MV-4-11 (cell line): ENCODE data around the gene FAM20A.

ENCODE experiments used
- DNase-seq: peaks from one replicate; lab custom pipeline; 2025; lab: John Stamatoyannopoulos, UW

Gene FAM20A

DNA sequence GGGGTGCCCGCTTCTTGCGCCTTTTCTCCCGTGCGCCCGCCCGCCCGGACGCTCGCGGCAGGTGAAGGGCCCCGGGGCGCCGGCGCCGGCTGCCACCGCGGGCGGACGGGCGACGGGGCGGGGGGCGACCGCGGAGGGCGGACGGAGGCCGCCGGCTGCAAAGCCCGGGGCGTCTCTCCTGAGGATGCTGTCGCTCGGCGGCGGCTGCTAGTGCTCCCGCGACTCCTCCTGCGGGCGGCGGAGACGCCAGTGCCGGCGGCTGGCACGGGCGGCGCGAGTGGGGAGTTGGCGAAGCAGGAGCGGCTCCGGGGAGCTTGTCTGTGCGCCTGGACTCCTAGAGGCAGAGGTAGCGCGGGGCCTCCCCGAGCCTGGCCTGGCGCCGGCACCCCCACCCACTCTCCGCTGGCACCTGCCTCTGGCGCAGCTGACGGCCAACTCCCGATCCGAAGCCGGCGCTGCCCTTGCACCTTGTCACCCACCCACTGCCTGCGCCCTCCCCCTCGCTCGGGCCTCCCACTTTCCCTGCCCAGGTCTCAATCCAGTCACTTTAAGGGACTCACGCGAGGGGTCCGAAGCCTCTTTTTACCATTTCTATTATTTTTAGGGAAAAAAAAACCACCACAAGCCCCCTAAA lies at the start of gene FAM20A:
Gene FAM20A (minus strand): TSS at position 437 of the 634 bp plus-strand sequence. CDS start 701 bp downstream, outside the sequence.
- no peak for DNase-seq

- no peak for DNase-seq
Measured at GRCh38 chr17:68649324-68649723, 48.2 kb upstream of the FAM20A start.

DNA sequence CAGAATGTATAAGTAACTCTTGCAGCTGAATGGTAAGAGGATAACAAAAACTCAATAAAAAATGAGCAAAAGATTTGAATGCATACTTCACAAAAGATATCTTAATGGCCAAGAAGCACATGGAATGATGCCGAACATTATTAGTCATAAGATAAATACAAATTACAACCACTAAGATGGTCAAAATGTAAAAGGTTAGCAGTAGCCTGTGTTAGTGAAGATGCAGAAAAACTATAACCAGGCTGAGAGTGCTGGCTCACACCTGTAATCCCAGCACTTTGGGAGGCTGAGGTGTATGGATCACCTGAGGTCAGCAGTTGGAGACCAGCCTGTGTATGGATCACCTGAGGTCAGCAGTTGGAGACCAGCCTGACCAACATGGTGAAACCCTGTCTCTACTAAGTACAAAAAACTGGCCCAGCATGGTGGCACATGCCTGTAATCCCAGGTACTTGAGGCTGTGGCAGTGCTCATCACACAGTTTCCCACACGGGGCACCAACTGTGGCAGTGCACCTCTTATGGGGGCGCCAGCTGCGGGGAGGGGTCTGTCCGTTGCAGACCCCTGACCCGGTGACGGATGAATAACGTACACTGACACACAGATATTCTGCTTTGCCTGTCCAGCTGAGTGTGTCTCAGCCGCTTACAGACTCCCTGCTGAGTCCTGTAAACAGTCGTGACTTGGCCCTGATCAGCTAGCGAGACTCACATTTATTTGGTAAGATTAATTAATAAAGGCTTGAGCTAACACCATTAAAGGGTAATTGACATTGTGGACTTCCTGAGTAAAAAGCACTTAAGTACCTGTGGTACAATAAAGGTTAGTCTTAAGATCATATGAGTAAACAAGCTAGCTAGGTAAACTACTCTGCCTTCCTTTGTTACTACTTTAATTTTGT lies 45.7 kb upstream of the FAM20A start:
- DNase-seq: no peak

GRCh38 chr17:68642118-68642412 lies 40.9 kb upstream of the FAM20A start:
- DNase-seq: no peak

DNA sequence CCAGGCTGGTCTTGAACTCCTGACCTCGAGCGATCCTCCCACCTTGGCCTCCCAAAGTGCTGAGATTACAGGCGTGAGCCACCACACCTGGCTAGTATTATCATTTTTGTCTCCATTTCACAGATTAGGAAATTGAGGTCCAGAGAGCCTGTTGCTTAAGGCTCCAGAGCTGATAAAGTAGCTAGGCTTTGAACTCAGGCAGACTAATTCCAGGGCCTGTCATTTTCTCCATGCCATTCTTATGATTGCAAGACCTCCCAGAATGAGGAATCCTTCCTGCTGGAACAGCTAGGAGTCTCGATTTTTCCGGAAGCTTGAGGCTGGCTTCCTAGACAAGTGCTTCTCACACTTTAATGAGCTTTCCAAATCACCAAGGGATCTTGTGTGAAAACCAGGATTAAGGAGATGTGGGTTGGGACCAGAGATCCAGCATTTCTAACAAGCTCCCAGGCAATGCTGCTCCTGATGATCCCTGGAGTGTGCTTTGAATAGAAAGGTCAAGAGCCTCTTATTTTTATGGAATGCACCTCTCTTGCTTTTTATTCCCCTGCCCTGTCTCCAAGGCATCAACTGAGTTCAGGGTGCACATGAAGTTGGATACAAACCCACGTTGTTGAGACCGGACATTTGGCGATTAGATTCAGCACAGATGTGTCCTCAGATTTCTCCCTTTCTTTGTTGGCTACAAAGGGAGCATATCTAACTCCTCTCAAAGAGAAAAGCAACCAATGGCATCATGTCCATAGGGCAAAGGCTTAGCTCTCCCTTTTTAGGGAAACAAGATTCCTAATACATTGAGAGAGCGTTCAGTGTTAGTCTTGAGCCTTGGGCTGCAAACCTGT lies 40.3 kb upstream of the FAM20A start:
- DNase-seq: no peak

- DNase-seq: no peak
Measured at GRCh38 chr17:68640242-68640989, 39.2 kb upstream of the FAM20A start.

DNA sequence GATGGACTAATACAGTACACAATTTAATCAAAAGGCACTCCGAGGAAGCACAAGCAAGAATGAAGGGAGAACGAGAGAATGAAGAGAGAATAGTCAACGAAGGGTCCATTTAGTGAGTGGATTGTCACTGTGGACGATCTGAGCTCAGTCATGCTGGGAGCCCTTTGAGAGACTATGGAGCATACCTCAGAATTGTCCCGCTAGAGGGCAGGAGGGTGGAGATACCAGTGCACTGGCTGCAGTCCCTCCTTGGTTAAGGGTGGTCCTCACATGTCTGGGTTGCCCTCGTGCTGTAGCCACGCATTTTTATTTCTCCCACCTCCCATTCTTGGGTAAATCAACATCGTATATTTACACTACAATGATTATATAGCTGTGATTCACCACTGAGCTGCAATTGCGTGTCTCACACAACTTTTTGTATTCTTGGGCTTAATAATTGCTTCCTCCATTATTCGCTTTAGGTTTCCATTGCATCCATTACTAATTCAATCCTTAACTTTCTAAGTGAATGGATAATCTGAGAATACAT lies 33.2 kb upstream of the FAM20A start:
- no peak for DNase-seq

DNA sequence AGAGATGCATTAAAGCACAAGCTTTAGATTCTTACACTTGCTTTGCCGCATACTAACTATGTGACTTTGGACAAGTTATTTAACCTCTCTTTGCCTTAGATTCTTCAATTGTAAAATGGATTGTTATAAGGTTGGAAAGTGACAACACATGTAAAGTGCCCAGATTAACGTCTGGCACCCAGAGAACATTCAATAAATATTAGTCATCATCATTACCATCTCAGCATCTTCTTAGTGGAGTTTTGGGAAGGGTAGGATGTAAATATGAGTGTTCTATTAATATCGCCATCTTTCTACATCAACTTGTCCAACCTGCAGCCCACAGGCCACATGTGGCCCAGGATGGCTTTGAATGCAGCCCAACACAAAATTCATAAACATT lies 27.4 kb upstream of the FAM20A start:
- DNase-seq: no peak

DNA sequence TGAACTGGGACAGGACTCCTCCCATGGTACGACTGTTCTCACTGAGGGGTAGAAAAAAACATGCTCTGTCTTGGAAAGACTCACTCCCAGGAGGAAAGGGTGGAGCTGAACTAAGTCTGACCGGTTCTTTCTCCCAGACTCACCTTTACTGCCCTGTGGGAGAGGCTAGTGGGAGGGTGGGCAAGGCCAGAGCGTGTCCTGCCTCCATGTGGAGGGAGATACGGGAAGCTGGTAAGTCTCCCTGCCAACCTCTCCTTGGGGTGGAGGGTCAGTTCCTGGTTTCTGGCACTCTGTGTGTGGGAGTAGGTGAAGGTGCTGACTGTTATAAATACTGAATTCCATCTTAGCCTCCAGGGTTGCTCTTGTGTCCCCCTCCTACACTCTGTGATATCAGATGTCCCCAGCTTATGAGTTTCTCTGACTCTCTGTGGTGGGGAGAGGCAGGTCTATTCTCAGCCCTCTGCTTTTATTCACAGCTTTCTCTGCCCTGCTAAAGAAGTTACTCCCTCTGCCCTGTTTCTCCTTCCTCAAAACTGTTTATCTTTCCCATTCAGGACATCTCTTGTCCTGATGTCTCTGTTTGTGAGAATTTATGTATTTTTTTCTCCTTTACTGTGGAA lies 26.9 kb upstream of the FAM20A start:
- no peak for DNase-seq

- DNase-seq: no peak
Measured at GRCh38 chr17:68624381-68624780, 23.2 kb upstream of the FAM20A start.

DNA sequence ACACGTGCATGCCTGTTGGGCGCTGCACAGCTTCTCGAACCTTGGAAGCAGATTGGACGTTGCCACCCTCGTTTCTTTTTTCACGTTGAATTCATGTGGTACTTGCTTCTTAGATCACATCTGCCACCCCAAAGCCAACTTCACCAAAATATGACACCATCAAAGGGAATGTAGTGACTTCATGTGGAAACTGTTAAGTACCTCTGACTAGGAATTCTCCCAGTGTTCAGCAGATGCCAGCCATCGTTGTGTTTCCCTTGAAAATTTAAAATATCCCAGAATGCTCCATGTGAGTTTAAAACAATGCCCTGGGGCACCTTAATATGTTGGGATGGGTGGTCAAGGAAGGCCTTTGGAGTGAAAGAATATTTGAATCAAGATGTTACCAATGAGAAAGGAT lies 22.6 kb upstream of the FAM20A start:
- DNase-seq: no peak

DNA sequence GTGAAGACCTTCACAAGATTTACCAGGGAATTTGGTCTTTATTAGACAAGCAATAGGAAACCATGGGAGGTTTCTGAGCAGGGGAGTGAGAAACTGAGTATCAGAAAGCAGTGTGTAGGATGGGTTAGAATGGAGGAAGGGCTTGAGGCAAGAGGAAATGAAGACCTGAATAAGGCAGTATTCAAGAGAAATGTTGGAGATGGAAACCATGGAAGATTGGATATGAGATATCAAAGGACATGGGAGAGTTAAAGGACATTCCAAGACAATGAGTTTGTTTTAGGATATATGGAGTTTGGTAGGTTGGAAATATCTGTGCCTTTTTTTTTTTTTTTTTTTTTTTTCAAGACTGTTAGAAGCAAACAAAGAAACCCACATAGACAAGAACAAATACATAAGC lies 21.3 kb upstream of the FAM20A start:
- DNase-seq: no peak

DNA sequence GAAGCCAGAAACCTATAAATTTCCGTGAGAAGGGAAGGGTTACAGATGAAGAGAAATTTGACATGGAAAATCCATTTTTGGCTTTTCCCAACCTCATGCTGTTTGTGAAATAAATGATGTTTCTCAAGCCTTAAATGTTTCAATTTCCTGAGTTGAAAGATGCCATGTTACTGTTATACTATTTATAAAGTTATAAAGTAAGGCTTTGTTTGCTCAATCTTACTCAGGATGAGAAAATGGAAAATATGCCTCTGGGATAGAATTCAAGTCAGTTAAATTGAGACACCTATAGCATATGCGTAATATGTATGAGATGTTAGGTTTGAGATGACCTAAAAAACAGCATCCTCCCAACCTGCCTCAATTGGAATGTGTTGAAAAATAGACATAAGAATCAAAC lies 19.9 kb upstream of the FAM20A start:
- DNase-seq: no peak

DNA sequence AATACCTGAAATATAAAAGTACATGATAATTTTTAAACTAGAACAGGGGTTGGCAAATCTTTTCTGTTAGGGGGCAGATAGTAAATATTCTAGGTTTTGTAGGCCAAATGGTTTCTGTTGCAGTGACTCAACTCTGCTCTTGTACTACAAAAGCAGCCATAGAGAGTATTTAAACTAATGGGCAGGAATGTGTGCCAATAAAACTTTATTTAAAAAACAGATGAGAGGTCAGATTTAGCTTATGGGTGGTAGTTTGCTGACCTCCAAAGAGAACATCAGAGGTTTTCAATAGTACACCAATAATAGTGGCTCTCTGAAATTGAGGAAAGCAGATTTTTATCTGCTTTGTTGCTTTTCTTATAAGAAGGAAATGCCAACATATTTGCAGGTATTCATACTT lies 15.2 kb upstream of the FAM20A start:
- DNase-seq: no peak

- DNase-seq: no peak
Measured at GRCh38 chr17:68614718-68615117, 13.6 kb upstream of the FAM20A start.

GRCh38 chr17:68613739-68614298 lies 12.7 kb upstream of the FAM20A start:
- peak; percentile 74 for DNase-seq

DNA sequence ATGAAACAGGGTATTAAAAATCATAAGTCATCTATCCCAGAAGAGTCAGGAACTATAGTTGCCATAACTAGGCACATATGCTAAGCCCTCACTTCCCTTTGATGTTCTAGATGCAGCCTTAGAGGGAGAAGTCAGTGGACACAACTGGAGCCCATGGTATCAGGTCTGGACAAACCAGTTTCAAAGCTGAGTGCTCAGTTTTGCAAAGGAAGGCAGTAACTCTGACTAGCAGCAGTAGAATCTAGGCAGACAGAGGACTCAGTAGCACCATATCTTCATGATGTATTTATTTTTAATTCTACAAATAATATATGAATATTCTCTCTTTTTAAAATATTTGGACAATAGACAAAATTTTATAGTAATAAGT lies 11.7 kb upstream of the FAM20A start:
- peak; percentile 35 for DNase-seq

DNA sequence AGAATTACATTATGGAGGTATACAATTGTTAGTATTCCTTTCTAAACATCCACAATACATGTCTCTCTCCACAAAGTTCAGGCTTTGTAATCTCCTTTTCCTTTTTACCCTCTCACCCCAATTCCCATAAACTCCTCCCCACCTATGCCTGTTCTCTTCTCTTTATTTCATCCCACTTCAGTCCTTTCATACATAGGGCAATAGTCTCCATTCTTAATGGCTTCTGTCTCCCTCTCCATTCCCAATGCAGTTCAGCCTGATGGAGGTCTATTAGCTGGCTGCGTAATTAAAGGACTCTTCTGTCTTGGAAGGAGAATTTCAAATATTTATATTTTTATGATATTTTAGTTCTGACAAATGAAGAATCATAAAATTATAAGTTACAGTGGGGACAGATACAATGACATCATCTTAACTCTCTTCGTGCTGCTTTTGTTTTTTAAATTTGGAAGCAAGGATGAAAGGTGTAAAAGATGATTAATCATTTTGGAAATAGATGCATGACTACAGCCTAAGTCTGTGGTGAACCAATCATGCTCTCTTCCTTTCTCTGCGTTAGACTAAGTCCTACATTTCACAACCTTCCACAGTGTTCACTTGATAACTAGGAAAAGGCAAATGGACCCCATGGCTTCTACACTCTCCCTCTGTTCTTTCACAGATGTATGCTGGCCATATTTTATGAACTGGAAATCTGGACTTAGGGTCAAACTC lies 11.2 kb upstream of the FAM20A start:
- DNase-seq: peak; percentile 35

- DNase-seq: no peak
Measured at GRCh38 chr17:68611353-68612208, 10.4 kb upstream of the FAM20A start.
